ENCODE results near the gene CNTNAP2.
"Not testable (repeated sequence)": the region's sequence is repeated elsewhere in the genome, so short reads cannot be mapped to it uniquely, and the experiment has no call there.

The CNTNAP2 gene

GRCh38 chr7:148403466-148403993 is 2286.9 kb downstream of the CNTNAP2 start:
- DNase-seq (ENCODE audit: low spot score): no peak

- DNase-seq (ENCODE audit: low spot score): no peak
Measured at GRCh38 chr7:148408307-148408706, 2291.7 kb downstream of the CNTNAP2 start.

DNA sequence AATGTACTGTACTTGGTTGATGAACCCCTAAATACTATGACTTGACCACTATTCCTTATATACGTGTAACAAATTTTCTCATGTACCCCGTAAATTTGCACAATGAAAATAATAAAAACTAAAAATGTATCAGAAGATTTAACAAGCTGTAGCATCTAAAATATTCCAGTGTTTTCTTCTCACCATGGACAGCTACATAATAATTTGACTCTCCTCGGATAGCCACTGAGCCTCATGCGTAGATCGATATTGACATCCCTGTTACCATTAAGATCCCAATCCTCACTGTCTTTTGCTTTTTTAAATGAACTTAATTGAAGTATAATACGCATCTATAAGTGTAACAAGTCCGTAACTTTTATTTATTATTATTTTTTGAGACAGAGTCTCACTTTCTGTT is 2294.3 kb downstream of the CNTNAP2 start:
- DNase-seq (ENCODE audit: low spot score): no peak

- DNase-seq (ENCODE audit: low spot score): no peak
Measured at GRCh38 chr7:148412691-148413090, 2296.1 kb downstream of the CNTNAP2 start.

- no peak for DNase-seq (ENCODE audit: low spot score)
Measured at GRCh38 chr7:148419856-148420832, 2303.5 kb downstream of the CNTNAP2 start.

GRCh38 chr7:148422030-148422429 is 2305.4 kb downstream of the CNTNAP2 start:
- DNase-seq (ENCODE audit: low spot score): no peak

DNA sequence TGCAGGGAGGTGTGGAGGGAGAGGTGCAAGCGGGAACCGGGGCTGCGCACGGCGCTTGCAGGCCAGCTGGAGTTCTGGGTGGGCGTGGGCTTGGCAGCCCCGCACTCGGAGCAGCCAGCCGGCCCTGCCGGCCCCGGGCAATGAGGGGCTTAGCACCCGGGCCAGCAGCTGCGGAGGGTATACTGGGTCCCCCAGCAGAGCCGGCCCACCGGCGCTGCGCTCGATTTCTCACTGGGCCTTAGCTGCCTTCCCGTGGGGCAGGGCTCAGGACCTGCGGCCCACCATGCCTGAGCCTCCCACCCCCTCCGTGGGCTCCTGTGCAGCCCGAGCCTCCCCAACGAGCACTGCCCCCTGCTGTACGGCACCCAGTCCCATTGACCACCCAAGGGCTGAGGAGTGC is 2309.8 kb downstream of the CNTNAP2 start:
- DNase-seq (ENCODE audit: low spot score): not testable (repeated sequence)

DNA sequence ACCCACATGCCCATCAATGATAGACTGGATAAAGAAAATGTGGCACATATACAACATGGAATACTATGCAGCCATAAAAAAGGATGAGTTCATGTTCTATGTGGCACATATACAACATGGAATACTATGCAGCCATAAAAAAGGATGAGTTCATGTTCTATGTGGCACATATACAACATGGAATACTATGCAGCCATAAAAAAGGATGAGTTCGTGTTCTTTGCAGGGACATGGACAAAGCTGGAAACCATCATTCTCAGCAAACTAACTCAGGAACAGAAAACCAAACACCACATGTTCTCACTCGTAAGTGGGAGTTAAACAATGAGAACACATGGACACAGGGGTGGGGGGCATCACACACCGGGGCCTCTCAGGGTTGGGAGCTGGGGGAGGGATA is 2314.1 kb downstream of the CNTNAP2 start:
- DNase-seq (ENCODE audit: low spot score): not testable (repeated sequence)

- no peak for DNase-seq (ENCODE audit: low spot score)
Measured at GRCh38 chr7:148433521-148434180, 2317.1 kb downstream of the CNTNAP2 start.

- DNase-seq (ENCODE audit: low spot score): no peak
Measured at GRCh38 chr7:148434181-148434757, 2317.7 kb downstream of the CNTNAP2 start.

DNA sequence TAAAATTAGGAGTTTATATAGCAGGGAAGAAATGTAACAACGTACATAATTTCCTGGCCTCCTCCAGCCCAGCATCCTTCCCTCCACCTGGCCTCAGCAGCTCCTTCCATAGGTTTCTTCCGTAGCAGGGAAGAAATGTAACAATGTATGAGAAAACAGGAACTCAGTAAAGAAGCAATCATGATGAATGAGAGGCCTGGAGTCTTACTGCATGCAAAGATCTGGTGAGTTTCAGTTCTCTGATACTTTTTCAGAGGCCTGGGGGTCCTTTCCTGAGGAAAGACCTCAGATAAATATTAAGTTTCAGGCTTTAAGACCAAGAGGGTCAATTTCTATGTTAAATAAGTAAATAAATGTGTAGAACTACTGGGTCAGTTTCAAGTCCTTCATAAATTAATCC is 2318.3 kb downstream of the CNTNAP2 start:
- no peak for DNase-seq (ENCODE audit: low spot score)

- no peak for DNase-seq (ENCODE audit: low spot score)
Measured at GRCh38 chr7:148435715-148436114, 2319.1 kb downstream of the CNTNAP2 start.

DNA sequence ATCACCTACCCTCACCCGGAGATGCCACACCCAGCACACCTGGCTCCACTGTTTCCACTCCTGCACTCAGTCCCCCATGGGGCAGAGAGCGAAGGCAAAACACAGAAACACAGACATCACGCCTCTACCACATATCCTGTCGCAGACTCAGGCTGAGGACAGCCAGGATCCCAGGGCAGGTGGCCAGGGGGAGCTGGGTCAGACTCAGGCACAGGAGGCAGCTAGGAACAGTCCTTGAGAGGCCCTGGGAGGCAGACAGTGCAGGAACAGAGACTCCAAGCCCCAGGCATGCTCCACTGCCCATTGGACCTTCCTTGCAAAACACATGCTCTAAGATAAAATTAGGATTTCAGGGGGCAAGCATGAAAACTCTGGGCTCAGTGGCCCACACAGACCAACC is 2319.5 kb downstream of the CNTNAP2 start:
- DNase-seq (ENCODE audit: low spot score): no peak

- no peak for DNase-seq (ENCODE audit: low spot score)
Measured at GRCh38 chr7:148436571-148436970, 2320.0 kb downstream of the CNTNAP2 start.

- DNase-seq (ENCODE audit: low spot score): no peak
Measured at GRCh38 chr7:148437043-148437442, 2320.4 kb downstream of the CNTNAP2 start.

DNA sequence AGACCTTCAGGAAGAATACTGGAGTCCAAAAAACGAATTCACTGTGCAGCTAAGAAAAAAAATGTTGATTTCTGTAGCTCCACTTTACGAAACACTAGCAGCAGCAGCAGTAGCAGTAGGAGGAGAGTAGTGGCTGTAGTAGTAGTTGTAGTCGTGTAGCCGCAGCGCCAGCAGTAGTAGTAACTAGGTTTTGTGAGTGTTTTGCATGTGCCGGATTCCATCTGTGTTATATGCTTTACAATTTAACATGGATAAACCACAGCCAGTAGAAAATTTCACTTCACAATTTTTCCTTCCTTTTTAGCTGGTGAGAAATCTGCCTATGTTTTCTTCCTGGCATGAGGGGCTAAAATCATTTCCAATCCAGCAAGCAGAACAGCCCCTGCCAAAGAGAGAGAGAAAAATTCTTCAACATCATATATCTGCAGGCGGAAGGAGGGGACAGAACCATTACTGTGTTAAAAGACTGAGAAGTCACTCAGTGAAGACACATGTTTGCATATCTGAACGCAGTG is 2325.6 kb downstream of the CNTNAP2 start:
- no peak for DNase-seq (ENCODE audit: low spot score)

DNA sequence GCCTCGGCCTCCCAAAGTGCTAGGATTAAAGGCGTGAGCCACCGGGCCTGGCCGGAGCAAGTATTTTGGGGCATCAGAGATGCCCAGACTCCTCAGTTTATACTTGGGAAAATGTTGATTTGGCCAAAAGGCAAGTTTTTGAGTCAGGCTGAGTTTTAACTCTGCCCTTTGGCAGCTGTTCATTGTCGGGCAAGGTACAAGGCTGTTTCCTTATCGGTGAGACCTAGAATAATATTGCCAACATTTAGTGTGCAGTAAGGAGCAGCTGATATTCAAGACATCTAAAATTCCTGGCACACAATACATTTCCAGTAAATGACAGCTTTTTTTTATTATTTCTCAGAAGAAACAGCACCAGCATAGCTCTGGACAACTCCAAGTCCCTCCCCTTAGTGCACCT is 2326.3 kb downstream of the CNTNAP2 start:
- no peak for DNase-seq (ENCODE audit: low spot score)

GRCh38 chr7:148445260-148446044 is 2328.9 kb downstream of the CNTNAP2 start:
- DNase-seq (ENCODE audit: low spot score): no peak

- no peak for DNase-seq (ENCODE audit: low spot score)
Measured at GRCh38 chr7:148447221-148447849, 2330.7 kb downstream of the CNTNAP2 start.

DNA sequence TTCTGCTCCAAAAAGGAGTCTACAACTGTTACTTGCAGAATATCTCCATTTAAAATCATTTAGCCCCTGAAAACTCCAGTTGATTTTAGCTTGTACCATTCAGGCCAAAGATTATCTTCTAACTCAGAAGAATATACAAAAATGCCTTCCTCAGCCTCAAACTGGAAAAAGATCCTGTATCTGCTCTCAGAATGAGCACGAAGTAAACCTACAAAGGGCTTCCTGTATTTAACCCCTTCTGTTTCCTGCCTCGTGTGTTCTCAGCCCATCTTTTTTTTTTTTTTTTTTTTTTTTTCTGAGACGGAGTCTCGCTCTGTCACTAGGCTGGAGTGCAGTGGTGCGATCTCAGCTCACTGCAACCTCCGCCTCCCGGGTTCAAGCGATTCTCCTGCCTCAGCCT is 2334.9 kb downstream of the CNTNAP2 start:
- DNase-seq (ENCODE audit: low spot score): not testable (repeated sequence)

GRCh38 chr7:148456351-148456750 is 2339.8 kb downstream of the CNTNAP2 start:
- no peak for DNase-seq (ENCODE audit: low spot score)
